CMK (cell line): ENCODE measurements around the gene DND1.
A peak's percentile ranks its signal among the peaks of the same experiment; 100 is the strongest.
"Not testable (repeated sequence)": the region's sequence is repeated elsewhere in the genome, so short reads cannot be mapped to it uniquely, and the experiment has no call there.

Experiments
- DNase-seq: peaks from one replicate; pipeline ENCODE4 v3.0.0-alpha.2; 2010; ENCODE audit warnings: low read depth

The DND1 gene

GRCh38 chr5:140673187-140673976, at the start of gene DND1:
TSS of gene DND1 (minus strand) at chr5:140673576. CDS start at chr5:140673542, 34 bp downstream.
- no peak for DNase-seq

- not testable (repeated sequence) for DNase-seq
Observed at GRCh38 chr5:140721395-140721794, 48.0 kb upstream of the DND1 start.

- DNase-seq, result not testable (repeated sequence)
Observed at GRCh38 chr5:140720738-140721137, 47.4 kb upstream of the DND1 start.

GRCh38 chr5:140718266-140718592, 44.9 kb upstream of the DND1 start:
- no peak for DNase-seq

- DNase-seq, result not testable (repeated sequence)
Observed at GRCh38 chr5:140716238-140716637, 42.9 kb upstream of the DND1 start.

GRCh38 chr5:140713562-140714094, 40.3 kb upstream of the DND1 start:
- DNase-seq, result no peak

- DNase-seq, result no peak
Observed at GRCh38 chr5:140711794-140712193, 38.4 kb upstream of the DND1 start.

GRCh38 chr5:140710899-140711552, 37.6 kb upstream of the DND1 start:
- peak; percentile 78 for DNase-seq

GRCh38 chr5:140708787-140709186, 35.4 kb upstream of the DND1 start:
- DNase-seq, result not testable (repeated sequence)

GRCh38 chr5:140707812-140708211, 34.4 kb upstream of the DND1 start:
- no peak for DNase-seq

- DNase-seq, result peak; percentile 94
Observed at GRCh38 chr5:140700177-140701144, 27.1 kb upstream of the DND1 start, which contains the start of gene ZMAT2. TSS of gene ZMAT2 (plus strand) at chr5:140700447. CDS start at chr5:140700461, 14 bp downstream.

- DNase-seq, result no peak
Observed at GRCh38 chr5:140696891-140697492, 23.6 kb upstream of the DND1 start.

GRCh38 chr5:140694276-140694675, 20.9 kb upstream of the DND1 start:
- DNase-seq, result no peak

- DNase-seq, result peak; percentile 88
Observed at GRCh38 chr5:140690941-140691924, 17.9 kb upstream of the DND1 start, which contains the start of the genes HARS1 and HARS2. TSS of gene HARS1 (minus strand) at chr5:140691370. CDS start at chr5:140691304, 66 bp downstream. TSS of gene HARS2 (plus strand) at chr5:140691455. CDS start at chr5:140691649, 194 bp downstream.

- no peak for DNase-seq
Observed at GRCh38 chr5:140690376-140690932, 17.1 kb upstream of the DND1 start.

- DNase-seq, result no peak
Observed at GRCh38 chr5:140678993-140679392, 5.6 kb upstream of the DND1 start.

- no peak for DNase-seq
Observed at GRCh38 chr5:140677947-140678346, 4.6 kb upstream of the DND1 start.

- no peak for DNase-seq
Observed at GRCh38 chr5:140674629-140675028, 1.3 kb upstream of the DND1 start.

GRCh38 chr5:140674211-140674610, 835 bp upstream of the DND1 start:
- DNase-seq, result no peak
